ENCODE measurements around the gene MAEA.
"Not testable (repeated sequence)": the region's sequence is repeated elsewhere in the genome, so short reads cannot be mapped to it uniquely, and the experiment has no call there.

Gene MAEA

DNA sequence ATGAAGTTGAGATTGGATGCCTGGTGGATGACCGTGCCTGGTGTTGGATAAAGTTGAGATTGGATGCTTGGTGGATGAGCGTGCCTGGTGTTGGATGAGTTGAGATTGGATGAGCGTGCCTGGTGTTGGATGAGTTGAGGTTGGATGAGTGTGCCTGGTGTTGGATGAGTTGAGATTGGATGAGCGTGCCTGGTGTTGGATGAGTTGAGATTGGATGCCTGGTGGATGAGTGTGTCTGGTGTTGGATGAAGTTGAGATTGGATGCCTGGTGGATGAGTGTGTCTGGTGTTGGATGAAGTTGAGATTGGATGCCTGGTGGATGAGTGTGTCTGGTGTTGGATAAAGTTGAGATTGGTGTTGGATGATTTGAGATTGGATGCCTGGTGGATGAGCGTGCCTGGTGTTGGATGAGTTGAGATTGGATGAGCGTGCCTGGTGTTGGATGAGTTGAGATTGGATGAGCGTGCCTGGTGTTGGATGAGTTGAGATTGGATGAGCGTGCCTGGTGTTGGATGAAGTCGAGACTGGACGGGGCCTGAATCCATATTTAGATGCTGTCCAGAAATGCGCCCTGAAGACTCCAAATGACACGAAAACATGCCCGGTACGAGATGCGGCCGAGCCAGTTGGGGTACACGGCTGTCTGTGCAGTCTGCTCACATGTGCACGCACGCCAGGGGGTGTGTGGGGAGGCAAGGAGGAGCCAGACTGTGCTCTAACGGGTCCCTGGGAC is 34.9 kb downstream of the MAEA start:
- DNase-seq: not testable (repeated sequence)

DNA sequence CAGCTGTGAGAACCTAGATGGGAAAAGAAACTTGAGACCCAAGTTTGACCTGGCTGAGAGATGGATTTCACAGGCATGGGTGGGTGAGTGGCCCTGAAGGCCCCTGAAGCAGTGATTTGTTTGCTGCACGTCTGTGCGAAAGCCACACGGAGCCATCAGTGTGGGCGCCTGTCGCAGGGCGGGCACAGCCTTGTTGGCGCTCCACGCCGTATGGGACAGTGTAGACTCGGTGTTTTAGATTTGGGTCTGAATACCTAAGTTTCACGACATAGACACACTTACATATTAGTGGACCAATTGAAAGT is 35.4 kb downstream of the MAEA start:
- no peak for DNase-seq

DNA sequence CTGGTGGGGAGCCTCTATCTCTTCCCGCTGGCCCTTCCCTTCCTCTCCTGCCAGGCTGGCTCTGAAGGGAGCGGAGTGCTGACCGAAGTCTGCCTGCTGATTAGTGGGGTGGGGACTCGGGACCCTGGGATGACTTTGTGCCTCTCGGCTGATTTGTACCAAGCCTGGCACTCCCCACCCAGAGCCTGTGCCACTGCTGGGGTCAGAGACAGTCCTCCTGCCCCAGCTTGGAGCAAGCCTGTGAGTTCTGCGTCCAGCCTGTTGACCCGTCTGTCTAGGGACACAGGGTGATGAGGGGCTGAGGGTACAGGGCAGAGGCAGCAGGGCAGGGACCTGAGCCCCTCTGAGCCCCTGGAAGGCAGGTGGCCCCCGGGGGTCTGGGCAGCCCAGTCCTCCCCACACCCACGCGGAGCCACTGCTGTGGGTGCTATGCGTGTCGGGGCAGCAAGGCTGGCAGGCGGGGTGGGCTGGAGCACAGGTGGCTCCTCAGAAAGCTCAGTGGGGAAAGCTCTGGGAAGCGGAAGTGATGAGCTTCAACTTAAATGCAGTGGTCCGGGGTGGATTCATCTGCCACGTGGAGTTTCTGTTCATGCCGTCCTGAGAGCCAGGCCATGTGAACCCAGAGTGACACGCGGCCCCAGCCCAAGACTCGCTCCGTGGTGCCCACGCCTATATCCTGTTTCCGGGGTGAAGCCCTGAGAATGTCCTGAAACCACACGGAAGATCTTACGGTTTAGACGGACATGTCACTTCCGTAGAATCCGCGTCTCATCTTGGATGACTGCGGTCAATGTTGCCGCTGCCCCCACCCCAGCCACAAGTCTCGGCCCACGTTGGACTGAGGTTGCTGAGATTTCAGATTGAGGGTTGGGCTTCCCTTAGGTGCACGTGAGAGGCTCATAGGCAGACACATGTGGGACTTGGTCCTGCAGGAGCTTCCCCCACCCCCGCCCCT is 36.3 kb downstream of the MAEA start:
- DNase-seq: no peak

DNA sequence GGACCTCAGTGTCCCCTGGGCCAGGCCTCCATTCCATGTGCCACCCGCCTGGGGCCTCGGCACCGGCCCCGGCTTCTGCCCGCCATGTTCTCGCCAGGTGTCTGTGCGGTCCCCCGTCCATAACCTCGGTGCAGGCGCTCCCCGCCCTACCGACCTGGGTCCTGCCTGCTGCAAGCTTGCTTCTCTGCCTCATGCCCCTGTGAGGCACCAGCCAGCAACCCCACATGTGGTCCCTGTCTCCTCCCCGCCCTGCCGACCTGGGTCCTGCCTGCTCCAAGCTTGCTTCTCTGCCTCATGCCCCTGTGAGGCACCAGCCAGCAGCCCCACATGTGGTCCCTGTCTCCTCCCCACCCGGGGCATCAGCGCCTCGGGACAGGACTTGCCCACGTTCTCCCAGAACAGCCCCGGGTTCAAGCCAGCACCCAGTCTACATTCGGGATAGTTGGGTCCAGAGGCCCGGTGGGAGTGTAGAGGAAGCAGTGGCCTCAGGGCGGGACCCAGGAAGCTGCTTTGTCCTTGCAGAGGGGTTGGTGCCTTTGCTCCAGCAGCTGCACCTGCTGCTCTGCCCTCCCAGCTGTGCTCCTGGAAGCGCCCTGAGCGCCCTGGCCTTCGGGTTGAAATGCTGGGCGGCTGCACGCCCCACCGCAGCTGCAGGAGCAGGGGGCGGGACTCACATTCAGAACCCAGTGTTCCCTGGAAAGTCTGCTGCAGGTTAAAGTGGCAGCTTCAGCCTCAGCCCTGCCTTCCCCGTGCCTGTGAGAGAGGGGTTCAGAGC is 37.2 kb downstream of the MAEA start:
- no peak for DNase-seq

DNA sequence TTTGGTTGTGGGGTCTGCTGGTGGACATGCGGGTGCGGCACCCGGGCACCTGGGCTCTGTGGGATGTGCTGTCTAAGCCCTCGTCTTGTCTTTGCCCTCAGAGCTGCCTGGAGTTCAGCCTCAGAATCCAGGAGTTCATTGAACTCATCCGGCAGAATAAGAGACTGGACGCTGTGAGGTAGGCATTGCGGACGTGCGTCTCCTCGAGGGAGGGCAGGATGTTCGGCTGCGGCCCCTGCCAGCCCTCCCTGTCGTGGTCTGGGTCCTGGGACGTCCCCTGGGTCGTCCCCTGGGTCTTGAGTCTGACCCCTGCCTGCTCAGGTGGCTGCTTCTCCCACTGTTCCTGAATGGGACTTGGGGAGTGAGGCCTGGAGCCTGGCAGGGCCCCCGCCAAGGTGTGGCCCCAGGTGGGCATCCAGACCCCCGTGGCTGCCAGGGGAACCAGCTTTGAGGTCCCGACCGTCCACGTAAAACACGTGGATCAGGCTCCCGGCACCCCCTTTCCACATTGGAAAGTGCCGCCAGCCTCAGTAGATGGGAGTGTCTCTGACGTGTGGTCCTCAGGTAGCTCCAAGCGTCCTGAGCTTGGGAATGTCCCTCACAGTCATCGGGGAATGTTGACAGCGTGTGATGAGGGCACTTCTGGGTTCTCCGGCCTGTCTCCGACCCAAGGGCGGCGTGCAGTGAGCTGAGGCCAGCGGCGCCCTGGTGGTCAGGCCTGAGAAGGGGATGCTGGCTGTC is 38.0 kb downstream of the MAEA start:
- DNase-seq: no peak

DNA sequence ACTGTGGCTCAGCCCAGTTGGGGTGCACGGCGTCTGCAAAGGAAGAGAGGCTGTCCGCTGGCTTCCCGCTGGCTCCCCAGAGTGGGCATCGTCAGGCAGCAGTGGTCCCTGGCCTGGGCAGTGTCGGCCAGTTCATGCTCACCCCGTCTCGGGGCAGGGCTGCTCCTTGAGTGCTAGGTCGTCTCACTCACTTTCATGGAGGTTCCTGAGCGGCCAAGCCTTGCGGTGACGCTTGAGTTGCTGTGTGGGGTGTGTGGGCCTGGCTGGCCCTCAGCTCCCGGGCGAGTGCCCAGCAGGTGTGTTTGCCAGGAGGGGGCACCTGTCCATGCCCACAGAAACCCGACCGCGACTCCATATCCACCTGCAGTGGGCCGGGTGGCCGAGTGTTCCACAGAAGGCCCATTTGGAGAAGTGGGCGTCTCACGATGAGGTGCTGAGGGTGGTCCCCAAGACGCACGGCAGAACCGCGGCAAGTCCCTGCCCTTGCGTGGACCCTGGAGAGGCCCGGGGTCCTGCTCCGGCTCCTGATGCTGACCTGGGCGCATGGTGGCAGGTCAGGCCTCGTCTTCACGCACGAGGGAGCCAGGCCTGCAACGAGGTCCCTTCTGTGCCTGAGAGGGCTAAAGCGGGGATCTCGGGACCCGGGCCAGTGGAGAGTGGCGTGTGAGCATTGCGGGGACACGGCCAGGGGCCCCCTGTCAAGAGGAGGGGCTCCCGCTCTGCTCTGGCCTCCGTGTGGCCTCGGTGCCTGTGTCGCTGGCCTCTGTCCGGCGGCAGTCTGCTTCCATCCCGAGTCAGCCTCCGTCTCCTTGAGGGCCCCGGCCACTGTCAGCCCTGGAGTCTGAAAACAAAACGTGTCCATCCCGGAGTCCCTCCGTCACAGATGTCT is 38.8 kb downstream of the MAEA start:
- no peak for DNase-seq

DNA sequence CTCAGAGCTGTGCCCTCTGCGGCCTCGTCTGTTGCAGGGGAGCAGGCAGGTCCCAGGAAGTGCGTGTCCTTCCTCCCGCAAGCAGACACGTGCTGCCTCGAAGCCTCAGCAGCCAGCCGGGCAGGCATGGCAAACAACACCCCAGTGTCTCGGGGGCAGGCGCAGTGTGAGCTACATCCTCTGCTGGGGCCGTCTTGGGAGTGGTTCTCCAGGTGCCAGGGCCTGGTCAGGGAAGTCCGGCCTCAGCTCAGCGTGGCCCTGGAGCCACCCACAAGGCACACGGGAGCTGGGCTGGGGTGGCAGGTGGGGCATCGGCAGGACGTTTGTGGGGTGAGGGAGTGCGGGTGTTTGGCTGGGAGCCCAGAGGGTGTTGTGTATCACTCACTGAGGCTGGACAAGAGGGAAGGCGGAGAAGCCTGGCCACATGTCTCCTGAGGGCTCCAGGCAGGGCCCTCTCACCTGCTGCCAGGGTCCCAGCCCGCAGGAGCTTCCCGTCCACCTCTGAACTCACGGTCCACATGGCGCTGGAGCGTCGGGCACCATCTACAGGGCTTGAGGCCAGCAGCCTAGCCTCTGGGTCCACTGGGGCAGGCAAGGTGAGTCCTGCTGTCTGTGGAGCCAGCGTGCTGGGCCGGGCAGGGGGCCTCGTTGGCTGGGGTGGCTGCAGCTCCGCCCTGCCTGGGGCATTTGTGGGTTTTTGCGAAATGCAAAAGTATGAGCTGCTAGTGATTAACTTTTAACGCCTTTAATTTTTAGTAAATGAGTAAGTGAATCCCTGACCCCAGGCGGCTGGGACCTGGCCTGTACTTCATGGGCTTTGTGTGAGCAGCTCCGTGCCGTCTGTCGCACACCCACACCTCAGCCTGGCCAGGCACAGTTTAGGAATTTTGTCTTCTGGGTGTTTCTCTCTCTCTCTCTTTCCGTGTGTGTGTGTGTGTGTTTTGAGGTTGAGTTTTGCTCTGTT is 40.0 kb downstream of the MAEA start:
- peak; percentile 54 to 61 for DNase-seq

DNA sequence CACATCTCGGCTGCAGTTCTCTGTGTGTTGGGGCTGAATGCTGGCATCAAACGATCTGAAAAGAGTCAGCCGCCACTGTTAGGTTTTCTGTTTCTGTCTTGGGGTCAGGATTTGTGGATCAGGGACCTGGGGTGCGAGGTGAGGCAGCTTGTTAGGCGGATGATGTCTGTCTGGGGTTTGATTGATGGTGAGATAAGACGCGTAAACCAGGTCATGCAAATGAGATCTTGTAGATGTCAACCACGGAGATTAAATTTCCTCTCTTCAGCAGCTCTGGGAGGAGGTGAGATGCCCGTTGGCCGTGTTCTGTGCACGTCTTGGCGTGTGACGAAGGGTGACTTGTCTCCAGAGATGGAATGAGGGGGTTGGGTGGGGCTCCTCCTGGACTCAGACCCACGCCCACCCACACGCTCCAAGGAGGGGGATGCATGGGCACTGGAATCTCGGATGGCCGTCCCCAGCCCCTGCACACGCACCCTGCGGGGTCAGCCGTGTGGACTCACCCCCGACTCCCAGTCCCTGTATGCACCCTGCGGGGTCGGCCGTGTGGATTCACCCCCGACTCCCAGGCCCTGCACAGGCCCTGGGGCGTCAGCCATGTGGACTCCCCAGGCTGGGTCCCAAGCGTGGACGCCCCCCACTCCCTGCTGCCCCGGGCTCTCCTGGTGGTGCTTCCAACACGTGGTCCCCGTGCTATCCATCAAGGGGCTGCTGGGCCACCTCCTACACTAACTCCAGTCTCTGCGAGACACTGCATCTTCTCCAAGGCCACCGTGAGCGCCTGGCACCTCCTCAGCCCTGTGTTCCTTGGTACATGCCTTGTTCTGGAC is 41.3 kb downstream of the MAEA start:
- DNase-seq: peak; percentile 66 to 76

DNA sequence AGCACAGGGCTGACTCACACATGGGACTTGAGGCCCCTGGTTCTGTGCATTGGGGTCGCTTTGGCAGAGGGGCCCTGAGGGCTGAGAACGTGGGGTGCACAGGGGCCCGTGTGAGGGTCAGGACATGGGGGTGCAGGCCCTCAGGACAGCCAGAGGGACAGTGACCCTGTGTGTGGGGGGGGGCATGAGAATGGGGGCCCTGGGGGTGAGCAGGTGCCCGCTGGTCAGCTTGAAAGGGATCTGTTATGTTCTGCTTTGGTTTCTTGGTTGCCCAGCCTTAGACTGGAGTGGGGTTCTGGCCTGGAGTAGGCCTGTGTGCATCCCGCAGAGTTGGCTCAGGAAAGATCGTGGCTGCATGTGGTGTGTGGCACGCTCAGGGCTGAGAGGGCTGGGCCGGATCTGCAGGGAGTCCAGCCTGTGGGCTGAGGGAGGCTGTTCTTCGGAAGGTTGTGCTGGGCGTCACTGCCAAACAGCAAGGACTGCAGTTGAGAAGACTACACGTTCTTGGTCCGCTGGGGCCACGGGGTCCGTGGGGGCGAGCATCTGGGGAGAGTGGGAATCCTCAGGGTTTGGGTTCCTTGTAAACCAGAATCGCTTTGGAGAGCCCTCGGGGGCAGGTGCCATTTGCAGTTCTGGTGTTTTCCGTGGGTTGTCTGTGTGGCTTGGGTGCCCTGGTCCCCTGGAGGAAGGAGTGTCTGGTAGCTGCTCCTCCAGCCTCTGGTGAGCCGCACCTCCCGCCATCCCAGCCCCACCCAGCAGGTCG is 42.1 kb downstream of the MAEA start:
- no peak for DNase-seq

DNA sequence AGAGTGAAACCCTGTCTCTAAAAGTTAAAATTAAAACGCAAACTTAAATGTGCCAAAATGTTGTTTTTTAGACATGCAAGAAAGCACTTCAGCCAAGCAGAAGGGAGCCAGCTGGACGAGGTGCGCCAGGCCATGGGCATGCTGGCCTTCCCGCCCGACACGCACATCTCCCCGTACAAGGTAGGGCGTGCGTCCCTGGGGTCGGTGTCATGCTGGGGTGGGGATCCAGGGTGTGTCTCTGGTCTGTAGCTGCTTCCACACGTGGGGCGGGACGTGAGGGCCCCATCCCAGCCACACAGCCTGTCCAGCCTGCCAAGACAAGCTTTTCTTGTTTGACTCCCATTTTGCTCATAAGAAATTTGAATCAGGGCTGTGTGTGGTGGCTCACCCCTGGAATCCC is 43.0 kb downstream of the MAEA start:
- DNase-seq: no peak

DNA sequence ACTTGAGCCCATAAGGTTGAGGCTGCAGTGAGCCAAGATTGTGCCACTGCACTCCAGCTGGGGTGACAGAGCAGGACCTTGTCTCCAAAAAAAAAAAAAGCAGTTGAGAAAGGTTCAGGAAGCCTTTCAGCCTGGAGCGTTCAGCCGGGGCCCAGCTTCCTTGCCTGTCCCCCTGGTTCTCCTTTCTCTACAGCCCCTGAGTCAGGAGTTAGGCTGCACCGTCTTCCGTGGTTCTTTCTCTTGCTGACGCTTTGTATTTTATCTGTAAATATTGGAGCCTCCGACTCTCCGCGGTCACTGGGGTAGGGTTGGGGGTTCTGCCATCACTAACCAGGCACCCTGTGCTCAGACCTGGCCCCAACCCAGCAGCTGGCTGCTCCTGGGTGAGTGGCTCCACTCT is 43.6 kb downstream of the MAEA start:
- DNase-seq: no peak

DNA sequence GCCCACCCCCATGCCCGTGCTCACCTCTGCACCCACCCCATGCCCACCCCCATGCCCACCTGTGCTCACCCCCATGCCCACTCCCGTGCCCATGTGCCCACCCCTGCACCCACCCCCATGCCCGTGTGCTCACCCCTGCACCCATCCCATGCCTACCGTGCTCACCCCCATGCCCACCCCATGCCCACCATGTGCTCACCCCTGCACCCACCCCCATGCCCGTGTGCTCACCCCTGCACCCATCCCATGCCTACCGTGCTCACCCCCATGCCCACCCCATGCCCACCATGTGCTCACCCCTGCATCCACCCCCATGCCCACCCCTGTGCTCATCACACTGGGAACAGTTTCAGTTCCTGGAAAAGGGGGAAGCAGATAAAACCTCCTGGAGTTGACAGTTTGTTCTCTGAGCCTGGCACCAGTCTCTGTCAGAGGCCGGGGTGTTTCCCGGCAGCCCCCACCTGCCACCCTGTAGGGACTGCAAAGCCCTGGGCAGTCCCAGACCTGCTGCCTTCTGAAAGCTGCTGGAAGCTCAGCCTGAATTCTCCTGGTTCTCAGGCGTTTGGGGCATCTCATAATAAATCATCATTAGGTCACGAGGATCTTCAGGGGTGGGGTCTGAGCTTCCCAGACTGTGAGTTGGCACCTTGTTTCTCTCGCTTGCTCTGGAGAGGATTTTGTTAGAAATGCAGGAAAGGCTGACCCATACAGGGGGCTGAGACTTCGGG is 44.3 kb downstream of the MAEA start:
- not testable (repeated sequence) for DNase-seq

DNA sequence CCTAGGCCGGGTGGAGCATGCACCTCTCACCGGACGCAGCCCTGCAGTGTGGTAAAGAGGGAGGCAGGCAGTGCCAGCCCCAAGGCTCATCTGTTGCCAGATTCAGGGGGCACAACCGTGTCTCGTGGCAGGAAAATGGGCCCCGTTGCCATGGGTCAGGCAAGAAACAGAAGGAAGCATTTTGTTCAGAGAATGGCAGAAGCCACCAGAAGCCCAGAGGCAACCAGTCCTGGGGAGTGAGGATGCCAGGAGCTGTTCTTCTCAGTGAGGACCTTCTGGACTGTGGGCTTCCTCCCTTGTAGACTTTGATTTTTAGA is 44.8 kb downstream of the MAEA start:
- DNase-seq: no peak

DNA sequence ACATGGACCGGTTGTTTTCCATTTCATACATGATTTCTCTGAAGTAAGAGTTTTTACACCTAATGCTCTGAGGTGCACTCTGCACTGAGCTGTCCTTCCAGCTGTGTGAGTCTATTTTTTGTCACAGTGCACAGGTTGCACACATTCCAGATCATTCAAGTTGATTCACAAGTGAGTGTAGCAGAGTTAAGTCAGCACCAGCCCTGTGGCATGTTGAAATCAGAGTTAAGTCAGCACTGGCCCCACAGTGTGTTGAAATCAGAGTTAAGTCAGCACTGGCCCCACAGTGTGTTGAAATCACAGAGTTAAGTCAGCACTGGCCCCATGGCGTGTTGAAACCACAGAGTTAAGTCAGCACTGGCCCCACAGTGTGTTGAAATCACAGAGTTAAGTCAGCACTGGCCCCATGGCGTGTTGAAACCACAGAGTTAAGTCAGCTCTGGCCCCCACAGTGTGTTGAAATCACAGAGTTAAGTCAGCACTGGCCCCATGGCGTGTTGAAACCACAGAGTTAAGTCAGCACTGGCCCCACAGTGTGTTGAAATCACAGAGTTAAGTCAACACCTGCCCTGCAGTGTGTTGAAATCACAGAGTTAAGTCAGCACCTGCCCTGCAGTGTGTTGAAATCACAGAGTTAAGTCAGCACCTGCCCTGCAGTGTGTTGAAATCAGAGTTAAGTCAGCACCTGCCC is 45.6 kb downstream of the MAEA start:
- not testable (repeated sequence) for DNase-seq

DNA sequence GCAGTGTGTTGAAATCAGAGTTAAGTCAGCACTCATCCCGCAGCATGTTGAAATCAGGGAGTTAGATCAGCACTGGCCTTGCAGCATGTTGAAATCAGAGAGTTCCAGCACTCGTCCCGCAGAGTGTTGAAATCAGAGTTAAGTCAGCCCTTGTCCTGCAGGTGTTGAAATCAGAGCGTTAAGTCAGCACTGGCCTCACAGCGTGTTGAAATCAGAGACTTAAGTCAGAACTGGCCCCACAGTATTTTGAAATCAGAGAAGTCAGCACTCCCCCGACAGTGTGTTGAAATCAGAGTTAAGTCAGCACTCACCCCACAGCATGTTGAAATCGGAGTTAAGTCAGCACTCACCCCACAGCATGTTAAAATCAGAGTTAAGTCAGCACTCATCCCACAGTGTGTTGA is 46.4 kb downstream of the MAEA start:
- DNase-seq: peak in 1 of 2 donors; percentile 34

DNA sequence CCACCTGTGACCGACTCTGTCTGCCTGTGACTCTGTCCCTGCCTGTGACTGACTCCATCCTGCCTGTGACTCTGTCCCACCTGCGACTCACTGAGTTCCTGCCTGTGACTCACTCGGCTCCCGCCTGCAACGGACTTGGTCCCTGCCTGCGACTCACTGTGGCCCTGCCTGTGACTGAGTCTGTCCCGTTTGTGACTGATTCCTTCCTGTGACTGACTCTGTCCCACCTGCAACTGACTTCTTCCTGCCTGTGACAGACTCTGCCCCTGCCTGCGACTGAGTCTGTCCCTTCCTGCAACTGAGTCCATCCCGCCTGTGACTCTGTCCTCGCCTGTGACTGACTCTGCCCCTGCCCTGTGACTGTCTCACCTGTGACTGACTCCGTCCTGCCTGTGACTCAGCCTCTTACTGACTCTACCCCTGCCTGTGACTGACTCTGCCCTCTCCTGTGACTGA is 47.7 kb downstream of the MAEA start:
- DNase-seq: no peak

DNA sequence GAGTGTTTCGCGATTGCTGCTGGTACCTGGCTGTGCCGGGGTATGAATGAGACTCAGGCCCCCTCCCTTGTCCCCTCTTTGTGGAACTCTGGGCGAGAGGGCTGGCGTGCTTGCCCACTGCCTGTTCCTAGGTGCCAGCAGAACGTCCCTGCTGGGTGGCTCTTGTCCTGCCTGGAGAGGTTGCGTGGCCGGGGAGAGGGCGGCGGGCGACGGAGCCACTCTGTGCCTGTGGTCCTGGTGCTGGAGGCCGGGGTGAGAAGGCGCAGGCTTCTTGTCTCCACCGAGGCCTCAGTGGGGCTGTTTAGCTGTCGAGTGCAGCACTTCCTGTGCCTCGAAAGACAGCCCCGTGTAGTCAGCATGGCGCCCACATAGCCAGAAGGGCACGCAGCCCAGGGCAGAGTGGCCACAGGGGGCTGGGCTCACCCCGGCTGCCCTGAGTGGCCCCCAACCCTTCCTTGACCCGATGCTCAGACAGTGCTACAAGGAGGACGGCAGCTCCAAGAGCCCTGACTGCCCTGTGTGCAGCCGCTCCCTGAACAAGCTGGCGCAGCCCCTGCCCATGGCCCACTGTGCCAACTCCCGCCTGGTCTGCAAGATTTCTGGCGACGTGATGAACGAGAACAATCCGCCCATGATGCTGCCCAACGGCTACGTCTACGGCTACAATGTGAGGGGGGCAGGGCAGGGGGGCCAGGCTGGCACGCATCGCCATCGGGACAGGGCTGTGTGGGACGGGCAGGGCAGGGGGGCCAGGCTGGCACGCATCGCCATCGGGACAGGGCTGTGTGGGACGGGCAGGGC is 48.5 kb downstream of the MAEA start:
- no peak for DNase-seq

All from CD4-positive, alpha-beta T cell treated with Interleukin-4 for 1 hour (primary cell).